ENCODE data around the gene ZBTB18.

The ZBTB18 gene

GRCh38 chr1:244052728-244053312, 1.7 kb downstream of the ZBTB18 start:
- H3K9ac ChIP-seq (ENCODE audit: low read length): no peak overlapping the region
- H3K4me1 ChIP-seq (ENCODE audit: insufficient read depth, low read length): peaks cover 20% of the 10 kb centered on the region
- H3K9me3 ChIP-seq (ENCODE audit: low read length): no peaks in the 10 kb centered on the region
- H3K27me3 ChIP-seq (ENCODE audit: control insufficient read depth in 1 of 2, insufficient read depth in 2 of 2, low read length in 2 of 2): no peaks in the 10 kb centered on the region
- no peak overlapping the region for H3K27ac ChIP-seq (ENCODE audit: low read depth, low read length)
- H3K4me3 ChIP-seq (ENCODE audit: low read depth in 1 of 2, low read length in 2 of 2): no peak overlapping the region
- H3K36me3 ChIP-seq (ENCODE audit: insufficient read depth, low read length): peaks cover 9% of the 10 kb centered on the region

- peaks cover 20% of the 10 kb centered on the region for H3K4me1 ChIP-seq (ENCODE audit: insufficient read depth, low read length)
- H3K4me3 ChIP-seq (ENCODE audit: low read depth in 1 of 2, low read length in 2 of 2): no peak overlapping the region
- H3K9me3 ChIP-seq (ENCODE audit: low read length): no peaks in the 10 kb centered on the region
- H3K36me3 ChIP-seq (ENCODE audit: insufficient read depth, low read length): peaks cover 9% of the 10 kb centered on the region
- H3K27ac ChIP-seq (ENCODE audit: low read depth, low read length): no peak overlapping the region
- no peak overlapping the region for H3K9ac ChIP-seq (ENCODE audit: low read length)
- H3K27me3 ChIP-seq (ENCODE audit: control insufficient read depth in 1 of 2, insufficient read depth in 2 of 2, low read length in 2 of 2): no peaks in the 10 kb centered on the region
These were observed 2.7 kb downstream of the ZBTB18 start for GRCh38 chr1:244053831-244054230.

GRCh38 chr1:244054247-244054923, 3.3 kb downstream of the ZBTB18 start:
- Histone ChIP-seq H3K36me3 (ENCODE audit: insufficient read depth, low read length) (peaks cover 9% of the 10 kb centered on the region), H3K27ac (ENCODE audit: low read depth, low read length) (no peak overlapping the region), H3K9ac (ENCODE audit: low read length) (no peak overlapping the region), H3K4me3 (ENCODE audit: low read depth in 1 of 2, low read length in 2 of 2) (no peak overlapping the region), H3K9me3 (ENCODE audit: low read length) (no peaks in the 10 kb centered on the region), H3K27me3 (ENCODE audit: control insufficient read depth in 1 of 2, insufficient read depth in 2 of 2, low read length in 2 of 2) (no peaks in the 10 kb centered on the region), H3K4me1 (ENCODE audit: insufficient read depth, low read length) (peaks cover 20% of the 10 kb centered on the region)

- H3K4me3 ChIP-seq (ENCODE audit: low read depth in 1 of 2, low read length in 2 of 2): no peak overlapping the region
- H3K9me3 ChIP-seq (ENCODE audit: low read length): no peaks in the 10 kb centered on the region
- peaks cover 9% of the 10 kb centered on the region for H3K36me3 ChIP-seq (ENCODE audit: insufficient read depth, low read length)
- no peak overlapping the region for H3K27ac ChIP-seq (ENCODE audit: low read depth, low read length)
- no peak overlapping the region for H3K9ac ChIP-seq (ENCODE audit: low read length)
- H3K27me3 ChIP-seq (ENCODE audit: control insufficient read depth in 1 of 2, insufficient read depth in 2 of 2, low read length in 2 of 2): no peaks in the 10 kb centered on the region
- peaks cover 20% of the 10 kb centered on the region for H3K4me1 ChIP-seq (ENCODE audit: insufficient read depth, low read length)
These were observed 3.8 kb downstream of the ZBTB18 start for GRCh38 chr1:244054924-244055263.

GRCh38 chr1:244056577-244056976, 5.5 kb downstream of the ZBTB18 start:
- no peak overlapping the region for H3K4me3 ChIP-seq (ENCODE audit: low read depth in 1 of 2, low read length in 2 of 2)
- H3K4me1 ChIP-seq (ENCODE audit: insufficient read depth, low read length): peaks cover 7% of the 10 kb centered on the region
- H3K27ac ChIP-seq (ENCODE audit: low read depth, low read length): no peak overlapping the region
- H3K9me3 ChIP-seq (ENCODE audit: low read length): no peaks in the 10 kb centered on the region
- H3K36me3 ChIP-seq (ENCODE audit: insufficient read depth, low read length): peaks cover 9% of the 10 kb centered on the region
- no peak overlapping the region for H3K9ac ChIP-seq (ENCODE audit: low read length)
- H3K27me3 ChIP-seq (ENCODE audit: control insufficient read depth in 1 of 2, insufficient read depth in 2 of 2, low read length in 2 of 2): no peaks in the 10 kb centered on the region

GRCh38 chr1:244057474-244058385, 6.6 kb downstream of the ZBTB18 start:
- Histone ChIP-seq H3K9me3 (ENCODE audit: low read length) (no peaks in the 10 kb centered on the region), H3K27ac (ENCODE audit: low read depth, low read length) (no peak overlapping the region), H3K4me1 (ENCODE audit: insufficient read depth, low read length) (no peaks in the 10 kb centered on the region), H3K27me3 (ENCODE audit: control insufficient read depth in 1 of 2, insufficient read depth in 2 of 2, low read length in 2 of 2) (no peaks in the 10 kb centered on the region), H3K36me3 (ENCODE audit: insufficient read depth, low read length) (peaks cover 9% of the 10 kb centered on the region), H3K4me3 (ENCODE audit: low read depth in 1 of 2, low read length in 2 of 2) (no peak overlapping the region), H3K9ac (ENCODE audit: low read length) (no peak overlapping the region)

- Histone ChIP-seq H3K27me3 (ENCODE audit: control insufficient read depth in 1 of 2, insufficient read depth in 2 of 2, low read length in 2 of 2) (no peaks in the 10 kb centered on the region), H3K27ac (ENCODE audit: low read depth, low read length) (no peak overlapping the region), H3K36me3 (ENCODE audit: insufficient read depth, low read length) (no peaks in the 10 kb centered on the region), H3K9me3 (ENCODE audit: low read length) (no peaks in the 10 kb centered on the region), H3K4me3 (ENCODE audit: low read depth in 1 of 2, low read length in 2 of 2) (no peak overlapping the region), H3K4me1 (ENCODE audit: insufficient read depth, low read length) (no peaks in the 10 kb centered on the region), H3K9ac (ENCODE audit: low read length) (no peak overlapping the region)
These were observed 9.0 kb downstream of the ZBTB18 start for GRCh38 chr1:244060117-244060516.

GRCh38 chr1:244060686-244061085, 9.6 kb downstream of the ZBTB18 start:
- Histone ChIP-seq H3K27me3 (ENCODE audit: control insufficient read depth in 1 of 2, insufficient read depth in 2 of 2, low read length in 2 of 2) (no peaks in the 10 kb centered on the region), H3K9me3 (ENCODE audit: low read length) (no peaks in the 10 kb centered on the region), H3K36me3 (ENCODE audit: insufficient read depth, low read length) (no peaks in the 10 kb centered on the region), H3K9ac (ENCODE audit: low read length) (no peak overlapping the region), H3K4me1 (ENCODE audit: insufficient read depth, low read length) (no peaks in the 10 kb centered on the region), H3K4me3 (ENCODE audit: low read depth in 1 of 2, low read length in 2 of 2) (no peak overlapping the region), H3K27ac (ENCODE audit: low read depth, low read length) (no peak overlapping the region)

GRCh38 chr1:244062156-244062725, 11.2 kb downstream of the ZBTB18 start:
- no peaks in the 10 kb centered on the region for H3K27me3 ChIP-seq (ENCODE audit: control insufficient read depth in 1 of 2, insufficient read depth in 2 of 2, low read length in 2 of 2)
- H3K36me3 ChIP-seq (ENCODE audit: insufficient read depth, low read length): no peaks in the 10 kb centered on the region
- H3K27ac ChIP-seq (ENCODE audit: low read depth, low read length): no peak overlapping the region
- no peak overlapping the region for H3K9ac ChIP-seq (ENCODE audit: low read length)
- no peaks in the 10 kb centered on the region for H3K9me3 ChIP-seq (ENCODE audit: low read length)
- H3K4me1 ChIP-seq (ENCODE audit: insufficient read depth, low read length): no peaks in the 10 kb centered on the region
- H3K4me3 ChIP-seq (ENCODE audit: low read depth in 1 of 2, low read length in 2 of 2): no peak overlapping the region

- Histone ChIP-seq H3K36me3 (ENCODE audit: insufficient read depth, low read length) (no peaks in the 10 kb centered on the region), H3K27ac (ENCODE audit: low read depth, low read length) (no peak overlapping the region), H3K27me3 (ENCODE audit: control insufficient read depth in 1 of 2, insufficient read depth in 2 of 2, low read length in 2 of 2) (no peaks in the 10 kb centered on the region), H3K9me3 (ENCODE audit: low read length) (no peaks in the 10 kb centered on the region), H3K4me1 (ENCODE audit: insufficient read depth, low read length) (no peaks in the 10 kb centered on the region), H3K4me3 (ENCODE audit: low read depth in 1 of 2, low read length in 2 of 2) (no peak overlapping the region), H3K9ac (ENCODE audit: low read length) (no peak overlapping the region)
These were observed 12.4 kb downstream of the ZBTB18 start for GRCh38 chr1:244063498-244063897.

- Histone ChIP-seq H3K9ac (ENCODE audit: low read length) (no peak overlapping the region), H3K27ac (ENCODE audit: low read depth, low read length) (no peak overlapping the region), H3K27me3 (ENCODE audit: control insufficient read depth in 1 of 2, insufficient read depth in 2 of 2, low read length in 2 of 2) (no peaks in the 10 kb centered on the region), H3K36me3 (ENCODE audit: insufficient read depth, low read length) (no peaks in the 10 kb centered on the region), H3K4me1 (ENCODE audit: insufficient read depth, low read length) (no peaks in the 10 kb centered on the region), H3K4me3 (ENCODE audit: low read depth in 1 of 2, low read length in 2 of 2) (no peak overlapping the region), H3K9me3 (ENCODE audit: low read length) (no peaks in the 10 kb centered on the region)
These were observed 13.5 kb downstream of the ZBTB18 start for GRCh38 chr1:244064621-244065020.
